ENCODE data around the gene PLEKHG3.

GRCh38 chr14:64773577-64773976 is 69.4 kb downstream of the PLEKHG3 start:
- no peak for TF ChIP-seq CTCF (optimal IDR thresholded peaks at IDR 0.05 in 1 of 3, IDR thresholded peaks at IDR 0.05 in 1 of 3, conservative IDR thresholded peaks at IDR 0.05 in 1 of 3; ENCODE audit: extremely low read depth in 1 of 3, insufficient read depth in 2 of 3, low read length in 3 of 3)
- TF ChIP-seq EZH2 (IDR thresholded peaks at IDR 0.05; ENCODE audit: low read length): no peak

Measured in keratinocyte (primary cell).